ENCODE measurements around the gene BSND. TPM values are rescaled to one million over a fixed set of nuclear protein-coding genes. Genes with fewer than 3 reads are reported as not detected.
A peak's percentile ranks its signal among the peaks of the same experiment; 100 is the strongest.

Gene BSND
- total RNA-seq, 1 donor from 2014 or later = not detected

- no peak for DNase-seq (ENCODE audit: low spot score)
- H3K9me3 Mint-ChIP-seq = no peaks in the 10 kb centered on the region
- no peak overlapping the region for H3K4me3 Mint-ChIP-seq (ENCODE audit: low read depth)
- intact Hi-C loops (cut with micrococcal nuclease) = no loop called here
- H3K27me3 Mint-ChIP-seq (ENCODE audit: low read depth) = peaks cover 2% of the 10 kb centered on the region
- no peaks in the 10 kb centered on the region for H3K4me1 Mint-ChIP-seq (ENCODE audit: low read depth)
- H3K36me3 Mint-ChIP-seq (ENCODE audit: low read depth) = no peaks in the 10 kb centered on the region
- no peak overlapping the region for H3K27ac Mint-ChIP-seq
Measured at GRCh38 chr1:54989473-54989872, 9.3 kb upstream of the BSND start.

- Mint-ChIP-seq H3K36me3 (ENCODE audit: low read depth) (no peaks in the 10 kb centered on the region), H3K4me1 (ENCODE audit: low read depth) (peaks cover 2% of the 10 kb centered on the region), H3K27ac (no peak overlapping the region), H3K9me3 (no peaks in the 10 kb centered on the region), H3K27me3 (ENCODE audit: low read depth) (peaks cover 6% of the 10 kb centered on the region), H3K4me3 (ENCODE audit: low read depth) (no peak overlapping the region)
- intact Hi-C loops (cut with micrococcal nuclease) = no loop called here
- no peak for DNase-seq (ENCODE audit: low spot score)
Measured at GRCh38 chr1:54989968-54990810, 8.5 kb upstream of the BSND start.

GRCh38 chr1:54990916-54991315 lies 7.8 kb upstream of the BSND start:
- no peak overlapping the region for H3K27ac Mint-ChIP-seq
- intact Hi-C loops (cut with micrococcal nuclease) = loop anchor here (1.0 kb wide), 1 partner anchor 41 kb away; no protein-coding TSS in a partner anchor
- peaks cover 9% of the 10 kb centered on the region for H3K4me1 Mint-ChIP-seq (ENCODE audit: low read depth)
- no peak overlapping the region for H3K4me3 Mint-ChIP-seq (ENCODE audit: low read depth)
- no peak for DNase-seq (ENCODE audit: low spot score)
- H3K27me3 Mint-ChIP-seq (ENCODE audit: low read depth) = peaks cover 11% of the 10 kb centered on the region
- H3K9me3 Mint-ChIP-seq = no peaks in the 10 kb centered on the region
- H3K36me3 Mint-ChIP-seq (ENCODE audit: low read depth) = no peaks in the 10 kb centered on the region

- no peaks in the 10 kb centered on the region for H3K9me3 Mint-ChIP-seq
- H3K27me3 Mint-ChIP-seq (ENCODE audit: low read depth) = peaks cover 18% of the 10 kb centered on the region
- no peaks in the 10 kb centered on the region for H3K36me3 Mint-ChIP-seq (ENCODE audit: low read depth)
- intact Hi-C loops (cut with micrococcal nuclease) = loop anchor here (1.0 kb wide), 1 partner anchor 42 kb away; no protein-coding TSS in a partner anchor
- H3K27ac Mint-ChIP-seq = no peak overlapping the region
- no peak for DNase-seq (ENCODE audit: low spot score)
- H3K4me3 Mint-ChIP-seq (ENCODE audit: low read depth) = no peak overlapping the region
- peaks cover 16% of the 10 kb centered on the region for H3K4me1 Mint-ChIP-seq (ENCODE audit: low read depth)
Measured at GRCh38 chr1:54991939-54992338, 6.8 kb upstream of the BSND start.

- intact Hi-C loops (cut with micrococcal nuclease) = no loop called here
- no peak for DNase-seq (ENCODE audit: low spot score)
- H3K4me1 Mint-ChIP-seq (ENCODE audit: low read depth) = peaks cover 16% of the 10 kb centered on the region
- no peaks in the 10 kb centered on the region for H3K36me3 Mint-ChIP-seq (ENCODE audit: low read depth)
- peaks cover 27% of the 10 kb centered on the region for H3K27me3 Mint-ChIP-seq (ENCODE audit: low read depth)
- H3K9me3 Mint-ChIP-seq = no peaks in the 10 kb centered on the region
- no peak overlapping the region for H3K4me3 Mint-ChIP-seq (ENCODE audit: low read depth)
- H3K27ac Mint-ChIP-seq = no peak overlapping the region
Measured at GRCh38 chr1:54993140-54993539, 5.6 kb upstream of the BSND start.

- Mint-ChIP-seq H3K27ac (no peak overlapping the region), H3K4me3 (ENCODE audit: low read depth) (no peak overlapping the region), H3K27me3 (ENCODE audit: low read depth) (peaks cover 32% of the 10 kb centered on the region), H3K4me1 (ENCODE audit: low read depth) (peaks cover 16% of the 10 kb centered on the region), H3K9me3 (no peaks in the 10 kb centered on the region), H3K36me3 (ENCODE audit: low read depth) (no peaks in the 10 kb centered on the region)
- intact Hi-C loops (cut with micrococcal nuclease) = no loop called here
- no peak for DNase-seq (ENCODE audit: low spot score)
Measured at GRCh38 chr1:54994355-54994990, 4.3 kb upstream of the BSND start.

GRCh38 chr1:54995013-54995760 lies 3.5 kb upstream of the BSND start:
- intact Hi-C loops (cut with micrococcal nuclease) = no loop called here
- no peak for DNase-seq (ENCODE audit: low spot score)

GRCh38 chr1:54995835-54996234 lies 2.9 kb upstream of the BSND start:
- H3K4me3 Mint-ChIP-seq (ENCODE audit: low read depth) = no peak overlapping the region
- H3K36me3 Mint-ChIP-seq (ENCODE audit: low read depth) = no peaks in the 10 kb centered on the region

More at GRCh38 chr1:54995013-54995760, 3.5 kb upstream of the BSND start:
- Mint-ChIP-seq H3K27ac (no peak overlapping the region), H3K4me1 (ENCODE audit: low read depth) (peaks cover 16% of the 10 kb centered on the region), H3K4me3 (ENCODE audit: low read depth) (no peak overlapping the region), H3K9me3 (no peaks in the 10 kb centered on the region), H3K36me3 (ENCODE audit: low read depth) (no peaks in the 10 kb centered on the region), H3K27me3 (ENCODE audit: low read depth) (peaks cover 33% of the 10 kb centered on the region)

GRCh38 chr1:54996359-54996868 lies 2.3 kb upstream of the BSND start:
- H3K4me1 Mint-ChIP-seq (ENCODE audit: low read depth) = peaks cover 16% of the 10 kb centered on the region
- peaks cover 33% of the 10 kb centered on the region for H3K27me3 Mint-ChIP-seq (ENCODE audit: low read depth)
- DNase-seq (ENCODE audit: low spot score) = peak; percentile 70
- H3K36me3 Mint-ChIP-seq (ENCODE audit: low read depth) = no peaks in the 10 kb centered on the region
- no peak overlapping the region for H3K27ac Mint-ChIP-seq
- H3K9me3 Mint-ChIP-seq = no peaks in the 10 kb centered on the region
- intact Hi-C loops (cut with micrococcal nuclease) = loop anchor here (1.0 kb wide), 2 partner anchors 46 to 51 kb away; no protein-coding TSS in a partner anchor
- peak overlapping the region; percentile 4 for H3K4me3 Mint-ChIP-seq (ENCODE audit: low read depth)

More at GRCh38 chr1:54995835-54996234, 2.9 kb upstream of the BSND start:
- intact Hi-C loops (cut with micrococcal nuclease) = loop anchor here (1.0 kb wide), 2 partner anchors 46 to 51 kb away; no protein-coding TSS in a partner anchor
- Mint-ChIP-seq H3K4me1 (ENCODE audit: low read depth) (peaks cover 16% of the 10 kb centered on the region), H3K27me3 (ENCODE audit: low read depth) (peaks cover 33% of the 10 kb centered on the region), H3K27ac (no peak overlapping the region), H3K9me3 (no peaks in the 10 kb centered on the region)
- peak; percentile 42 for DNase-seq (ENCODE audit: low spot score)

GRCh38 chr1:54996869-54997710 lies 1.6 kb upstream of the BSND start:
- H3K36me3 Mint-ChIP-seq (ENCODE audit: low read depth) = no peaks in the 10 kb centered on the region
- H3K27me3 Mint-ChIP-seq (ENCODE audit: low read depth) = peaks cover 33% of the 10 kb centered on the region
- no peaks in the 10 kb centered on the region for H3K9me3 Mint-ChIP-seq
- no peak overlapping the region for H3K27ac Mint-ChIP-seq
- H3K4me1 Mint-ChIP-seq (ENCODE audit: low read depth) = peaks cover 16% of the 10 kb centered on the region
- DNase-seq (ENCODE audit: low spot score) = no peak
- no peak overlapping the region for H3K4me3 Mint-ChIP-seq (ENCODE audit: low read depth)
- intact Hi-C loops (cut with micrococcal nuclease) = loop anchor here (1.0 kb wide), 2 partner anchors 47 to 52 kb away; no protein-coding TSS in a partner anchor

- intact Hi-C loops (cut with micrococcal nuclease) = no loop called here
- Mint-ChIP-seq H3K27me3 (ENCODE audit: low read depth) (peaks cover 33% of the 10 kb centered on the region), H3K27ac (no peak overlapping the region), H3K4me3 (ENCODE audit: low read depth) (no peak overlapping the region), H3K36me3 (ENCODE audit: low read depth) (no peaks in the 10 kb centered on the region), H3K4me1 (ENCODE audit: low read depth) (peaks cover 16% of the 10 kb centered on the region), H3K9me3 (no peaks in the 10 kb centered on the region)
- DNase-seq (ENCODE audit: low spot score) = no peak
Measured at GRCh38 chr1:54997711-54997986, 1.1 kb upstream of the BSND start.

- intact Hi-C loops (cut with micrococcal nuclease) = no loop called here
- Mint-ChIP-seq H3K4me3 (ENCODE audit: low read depth) (no peak overlapping the region), H3K27ac (no peak overlapping the region), H3K9me3 (no peaks in the 10 kb centered on the region), H3K27me3 (ENCODE audit: low read depth) (peaks cover 33% of the 10 kb centered on the region), H3K4me1 (ENCODE audit: low read depth) (peaks cover 16% of the 10 kb centered on the region), H3K36me3 (ENCODE audit: low read depth) (no peaks in the 10 kb centered on the region)
- no peak for DNase-seq (ENCODE audit: low spot score)
Measured at GRCh38 chr1:54998100-54998499, 633 bp upstream of the BSND start.
